GM19351 (cell line): ENCODE results near the gene BFSP2.
A peak's percentile ranks its signal among the peaks of the same experiment; 100 is the strongest.

Experiments
- ATAC-seq: cut with Tn5 transposase; IDR thresholded peaks from one replicate; pipeline ENCODE4 v1.9.1; 2021; ENCODE audit warnings: mild to moderate bottlenecking, moderate library complexity; ENCODE audit not compliant: unreplicated experiment

Gene BFSP2

GRCh38 chr3:133381346-133382109 is 18.3 kb upstream of the BFSP2 start:
- no peak for ATAC-seq

DNA sequence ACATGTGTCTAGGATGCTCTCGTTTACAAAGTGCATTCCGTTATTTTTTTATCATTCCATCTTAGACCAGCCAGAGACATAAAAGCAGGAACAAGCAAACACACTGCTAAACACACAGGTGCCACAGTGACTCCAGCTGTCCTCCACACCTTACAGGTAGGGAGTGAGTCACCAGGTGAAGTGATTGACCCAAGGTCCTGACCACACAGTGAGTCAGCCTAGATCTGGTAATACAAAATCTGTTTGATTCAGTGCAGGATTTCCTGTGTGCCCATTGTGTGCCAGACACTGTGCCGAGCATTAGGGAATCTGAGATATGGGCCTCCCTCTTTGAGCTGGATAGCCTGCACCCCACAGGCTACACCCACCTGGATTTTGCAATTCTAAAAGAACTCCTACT is 16.7 kb upstream of the BFSP2 start:
- no peak for ATAC-seq

DNA sequence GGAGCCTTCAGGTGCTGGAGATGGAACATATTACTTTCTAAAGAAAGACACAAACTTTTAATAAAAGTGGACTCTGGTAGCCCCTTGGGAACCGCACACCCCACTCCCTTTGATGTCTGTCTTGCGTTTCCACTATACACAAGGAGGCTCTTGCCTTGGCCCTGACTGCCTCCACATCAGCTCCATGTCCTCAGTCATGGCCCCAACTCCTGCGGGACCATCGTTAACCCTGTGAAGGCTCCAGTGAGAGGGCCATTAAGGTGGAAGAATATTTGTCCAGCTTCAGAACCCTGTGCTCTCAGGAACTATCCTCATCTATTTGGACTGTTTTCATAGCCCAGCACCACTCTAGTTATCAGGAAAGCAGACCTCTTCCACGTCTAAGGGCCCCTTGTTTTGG is 16.1 kb upstream of the BFSP2 start:
- no peak for ATAC-seq

GRCh38 chr3:133384331-133385027 is 15.4 kb upstream of the BFSP2 start:
- ATAC-seq = peak; percentile 85

GRCh38 chr3:133386876-133387275 is 13.0 kb upstream of the BFSP2 start:
- ATAC-seq = no peak

GRCh38 chr3:133387341-133387740 is 12.5 kb upstream of the BFSP2 start:
- ATAC-seq = no peak

- ATAC-seq = no peak
Measured at GRCh38 chr3:133388696-133389395, 11.0 kb upstream of the BFSP2 start.

- ATAC-seq = no peak
Measured at GRCh38 chr3:133390715-133391114, 9.1 kb upstream of the BFSP2 start.

- ATAC-seq = no peak
Measured at GRCh38 chr3:133393204-133393603, 6.7 kb upstream of the BFSP2 start.

- no peak for ATAC-seq
Measured at GRCh38 chr3:133393691-133394474, 6.0 kb upstream of the BFSP2 start.

DNA sequence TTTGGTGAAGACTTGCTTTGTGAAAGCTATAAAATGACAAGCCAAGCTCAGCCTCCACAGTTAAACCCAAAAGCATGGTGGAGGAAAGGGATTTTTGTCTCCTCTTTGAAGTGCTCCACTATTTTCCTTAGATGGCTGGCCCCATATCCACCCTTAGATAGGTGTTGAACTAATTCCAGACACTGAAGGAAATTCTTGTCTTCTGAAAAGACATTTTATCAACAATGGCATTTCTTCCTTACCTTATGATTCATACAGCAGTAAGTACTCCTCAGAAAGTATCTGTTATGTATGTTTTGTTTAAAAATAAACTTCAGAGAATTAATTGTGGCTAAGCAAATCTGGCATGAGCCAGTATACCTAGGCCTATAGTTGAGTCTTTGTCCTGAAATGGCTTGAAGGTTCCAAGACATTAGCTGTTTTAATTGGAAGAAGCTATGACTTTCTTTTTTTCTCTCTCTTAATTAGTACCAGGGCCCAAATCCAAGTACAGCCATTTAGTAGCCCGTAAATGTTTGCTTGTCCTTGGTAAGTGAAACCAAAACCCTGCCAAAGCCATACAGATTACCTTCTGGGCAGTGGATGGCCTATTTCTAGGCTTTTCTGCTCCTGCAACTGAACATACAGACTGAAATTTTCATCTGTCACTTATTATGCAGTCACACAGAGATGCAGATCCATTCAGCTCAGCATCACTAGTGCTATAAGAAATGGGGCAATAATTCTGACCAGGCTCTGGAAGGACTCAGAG is 5.1 kb upstream of the BFSP2 start:
- no peak for ATAC-seq

DNA sequence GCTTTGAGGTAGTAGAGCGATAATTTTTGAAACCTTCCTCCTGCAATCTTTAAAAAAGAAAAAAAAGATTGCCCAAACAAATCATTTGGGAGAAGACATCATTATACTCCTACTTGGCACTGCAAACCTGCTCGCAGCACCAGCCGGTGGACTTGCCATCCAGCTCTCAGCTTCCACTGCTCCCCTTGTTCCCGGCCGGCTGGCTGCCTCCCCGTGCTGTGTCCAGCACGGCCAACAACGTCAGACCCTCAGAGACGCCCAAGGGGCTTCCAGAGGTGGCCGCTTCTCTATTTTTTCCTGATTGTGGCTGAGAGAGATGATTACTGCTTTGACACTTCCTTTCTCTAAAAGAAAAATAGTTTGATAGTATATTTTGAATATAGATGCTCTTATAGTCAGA is 3.0 kb upstream of the BFSP2 start:
- ATAC-seq = no peak

DNA sequence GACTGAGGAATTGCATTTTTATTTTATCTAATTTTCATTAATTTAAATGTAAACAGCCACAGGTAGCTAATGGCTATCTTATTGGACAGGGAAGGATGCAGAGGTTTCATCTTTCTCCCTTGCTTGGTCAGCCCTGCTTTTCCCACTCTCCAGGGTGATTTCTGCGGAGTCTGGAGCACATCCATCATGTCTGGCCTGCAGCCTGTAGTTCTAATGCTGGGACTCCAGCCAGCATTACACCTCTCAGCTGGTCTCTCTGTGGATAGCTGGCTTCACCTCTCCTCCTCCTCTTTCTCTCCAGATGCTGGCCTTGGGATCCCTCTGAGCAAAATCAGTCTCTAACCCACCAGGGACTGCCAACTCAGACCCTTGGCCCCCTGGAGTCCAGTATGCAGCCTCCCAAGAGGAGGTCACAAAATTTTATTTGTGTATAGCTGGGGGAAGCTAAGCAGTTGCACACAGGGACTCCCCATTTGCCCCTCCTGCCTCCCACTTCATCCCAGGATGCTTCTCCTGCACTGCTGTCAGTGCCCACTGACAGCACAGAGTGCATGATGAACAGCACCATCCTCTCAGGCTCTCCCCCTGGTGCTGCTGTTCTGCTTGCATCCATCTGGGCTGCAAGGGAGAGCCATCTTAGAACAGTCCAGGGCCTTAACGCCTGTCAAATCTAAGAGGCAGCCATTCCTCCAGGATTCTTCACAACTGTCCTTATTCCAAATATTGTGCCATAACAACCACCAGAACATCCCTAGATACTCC is 1.7 kb downstream of the BFSP2 start:
- no peak for ATAC-seq

DNA sequence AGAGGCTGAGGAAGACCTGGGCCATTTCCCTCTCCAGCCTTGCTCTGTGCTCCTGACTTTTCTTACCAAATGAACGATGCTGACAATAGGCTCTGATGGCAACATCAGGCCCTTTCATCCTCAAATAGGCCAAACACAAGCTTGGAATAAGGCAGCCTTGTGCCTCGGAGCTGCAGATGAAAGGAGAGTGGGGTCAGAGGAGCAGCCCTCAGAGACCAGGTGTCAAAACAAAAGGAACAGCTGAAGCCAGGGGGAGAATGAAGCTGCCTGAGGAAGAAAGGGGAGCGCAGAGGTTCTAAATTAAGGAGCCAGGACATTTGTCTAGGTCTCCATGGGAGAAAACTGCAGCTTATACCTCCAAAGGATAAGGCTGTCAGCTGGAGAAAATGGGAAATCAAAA is 5.1 kb downstream of the BFSP2 start:
- no peak for ATAC-seq

- ATAC-seq = no peak
Measured at GRCh38 chr3:133408366-133408765, 8.5 kb downstream of the BFSP2 start.

- ATAC-seq = no peak
Measured at GRCh38 chr3:133408961-133409360, 9.1 kb downstream of the BFSP2 start.

- no peak for ATAC-seq
Measured at GRCh38 chr3:133410191-133410892, 10.5 kb downstream of the BFSP2 start.

DNA sequence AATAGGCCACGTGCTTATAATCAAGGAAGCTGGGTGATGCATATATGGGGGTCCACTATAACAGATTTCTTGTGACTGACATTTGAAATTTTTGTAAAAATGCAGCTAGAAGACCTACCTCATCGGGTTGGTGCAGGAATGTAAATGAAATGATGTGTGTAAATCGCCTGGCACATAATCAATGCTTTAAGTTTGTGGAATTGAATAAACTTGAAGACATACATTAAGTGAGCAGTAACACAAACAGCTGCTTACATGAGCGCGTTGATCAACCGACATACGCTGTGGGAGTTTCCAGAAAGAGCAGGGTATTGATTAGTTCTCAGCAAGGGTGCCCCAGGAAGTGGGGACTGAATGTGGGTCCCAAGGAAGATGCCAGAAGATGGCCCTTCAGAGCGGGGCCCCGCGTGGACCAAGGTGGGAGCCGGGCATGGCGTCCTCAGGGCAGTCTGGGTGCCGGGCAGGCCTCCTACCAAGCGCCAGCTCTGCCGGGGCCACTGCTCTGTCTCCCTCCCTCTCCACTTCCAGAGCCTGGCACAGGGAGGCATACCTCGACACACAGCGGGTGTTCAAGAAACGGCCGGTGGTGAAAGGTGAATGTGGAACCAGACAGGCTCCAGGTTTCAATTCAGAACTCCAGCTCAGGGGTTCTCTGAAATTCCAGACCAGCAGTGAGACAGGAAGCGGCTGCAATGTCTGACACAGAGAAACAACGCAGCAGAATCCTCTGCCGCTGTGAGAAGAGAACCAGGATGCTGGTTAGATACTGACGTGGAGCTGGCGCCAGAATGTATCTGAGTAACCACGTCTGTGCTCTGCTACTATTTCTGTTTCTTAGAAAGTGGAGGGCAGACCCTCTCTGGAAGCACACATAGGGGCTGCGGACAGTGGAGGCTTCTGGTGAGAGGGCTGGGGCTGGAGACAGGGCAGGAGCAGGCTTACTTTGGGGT is 12.6 kb downstream of the BFSP2 start:
- ATAC-seq = no peak
